Spleen (tissue), 7 donors: ENCODE measurements around the gene SFT2D1.

ENCODE experiments used
- CTCF ChIP-seq, 11 experiments: fragments of 200-600 bp in 7 of 11; fragments of 450-650 bp in 4 of 11; sonication (generic) in 4 of 11; IDR thresholded peaks in 8 of 11; conservative IDR thresholded peaks in 3 of 11; 1 replicate in 7 of 11; 2 replicates in 4 of 11; pipeline versions ENCODE4 v1.4.0 to v1.8.0; 2016 to 2021; ENCODE audit warnings: antibody characterized with exemption in 11 of 11, inconsistent platforms in 4 of 11, mild to moderate bottlenecking in 1 of 11
- POLR2A ChIP-seq, 3 donors: fragments of 450-650 bp; IDR thresholded peaks; one replicate each; pipeline ENCODE4 v1.5.1; 2017; ENCODE audit warnings: antibody characterized with exemption in 3 of 3, mild to moderate bottlenecking in 1 of 3
- POLR2AphosphoS5 ChIP-seq, 3 donors: sonication (generic); formaldehyde crosslinking; IDR thresholded peaks; one replicate each; pipeline ENCODE4 v1.5.1; 2017; ENCODE audit warnings: antibody characterized with exemption in 3 of 3
- donor health status: DM: no; HTN: no; CAD: no; lungs with moderate emphysema.
- donor health status: DM: no; HTN: no; CAD: no.
- donor health status: DM: no; HTN: no; CAD: no.

- TF ChIP-seq CTCF (IDR thresholded peaks at IDR 0.05 in 8 of 11, conservative IDR thresholded peaks at IDR 0.05 in 3 of 11), result no peak
- no peak for TF ChIP-seq POLR2A (IDR thresholded peaks at IDR 0.05)
- TF ChIP-seq POLR2AphosphoS5 (IDR thresholded peaks at IDR 0.05), result no peak
Observed at GRCh38 chr6:166346965-166347364, 4.6 kb upstream of the SFT2D1 start.
